SH-SY5Y (cell line): Measurements from ENCODE around the gene DYNLT2.

ENCODE experiments used
- GATA2 ChIP-seq: IDR thresholded peaks from 2 replicates; pipeline ENCODE4 v1.6.1; 2011; ENCODE audit warnings: mild to moderate bottlenecking, low read depth, low read length
- GATA3 ChIP-seq: IDR thresholded peaks from 2 replicates; pipeline ENCODE4 v1.6.1; 2011; ENCODE audit warnings: low read depth, mild to moderate bottlenecking, low read length, moderate library complexity

GRCh38 chr6:169724494-169725124, 26.8 kb downstream of the DYNLT2 start, which contains the start of gene PHF10:
- no peak for TF ChIP-seq GATA3
- no peak for TF ChIP-seq GATA2
